GM23338 (cell line): ENCODE results near the gene SLC34A3. TPM values are rescaled to one million over a fixed set of nuclear protein-coding genes. Genes with fewer than 3 reads are reported as not detected.

Experiments used
- ATAC-seq: fragments of 200-7000 bp; cut with Tn5 transposase; 3 replicates; pipeline ENCODE4 v1.9.1; 2020
- DNase-seq: peaks from one replicate; pipeline ENCODE4 v3.0.0-alpha.2; 2015; ENCODE audit warnings: low spot score
- H2AFZ ChIP-seq: fragments of 200-600 bp; sonication (generic); 2 replicates; pipeline ENCODE4 v1.8.0; 2016; ENCODE audit warnings: antibody characterized with exemption, mild to moderate bottlenecking, moderate library complexity
- H3F3A ChIP-seq: fragments of 200-600 bp; sonication (generic); replicated peaks from 2 replicates; pipeline ENCODE4 v1.8.0; 2017; ENCODE audit warnings: antibody characterized with exemption, mixed run types, low read depth
- H3K27ac ChIP-seq: fragments of 200-600 bp; sonication (generic); 2 replicates; pipeline ENCODE4 v1.6.1; 2016; ENCODE audit warnings: low read depth
- H3K27me3 ChIP-seq: fragments of 200-600 bp; sonication (generic); 2 replicates; pipeline ENCODE4 v1.8.0; 2016; ENCODE audit warnings: mild to moderate bottlenecking, mixed run types, moderate library complexity; ENCODE audit not compliant: insufficient read depth
- H3K36me3 ChIP-seq: fragments of 200-600 bp; sonication (generic); 2 replicates; pipeline ENCODE4 v1.8.0; 2016; ENCODE audit warnings: mild to moderate bottlenecking; ENCODE audit not compliant: insufficient read depth
- H3K4me1 ChIP-seq: fragments of 200-600 bp; sonication (generic); 2 replicates; pipeline ENCODE4 v1.8.0; 2016; ENCODE audit warnings: mild to moderate bottlenecking, moderate library complexity; ENCODE audit not compliant: insufficient read depth
- H3K4me2 ChIP-seq: fragments of 200-600 bp; sonication (generic); 2 replicates; pipeline ENCODE4 v1.7.1; 2017; ENCODE audit warnings: mixed run types
- H3K4me3 ChIP-seq: fragments of 200-600 bp; sonication (generic); 2 replicates; pipeline ENCODE4 v1.6.1; 2016; ENCODE audit warnings: mixed run types
- H3K79me2 ChIP-seq: fragments of 200-600 bp; sonication (generic); replicated peaks from 2 replicates; pipeline ENCODE4 v1.8.0; 2017; ENCODE audit warnings: mild to moderate bottlenecking; ENCODE audit not compliant: insufficient read depth
- H3K9me2 ChIP-seq: fragments of 200-600 bp; sonication (generic); 2 replicates; pipeline ENCODE4 v1.8.0; 2017; ENCODE audit not compliant: insufficient read depth
- H4K20me1 ChIP-seq: fragments of 200-600 bp; sonication (generic); replicated peaks from 2 replicates; pipeline ENCODE4 v1.8.0; 2017; ENCODE audit warnings: mild to moderate bottlenecking; ENCODE audit not compliant: insufficient read depth
- H3K27ac Mint-ChIP-seq: 2 replicates; pipeline ENCODE4 v1.8.0; 2020; ENCODE audit warnings: inconsistent platforms, mild to moderate bottlenecking, moderate library complexity, mixed read lengths
- H3K27me3 Mint-ChIP-seq: 3 replicates; pipeline ENCODE4 v1.8.0; 2022; ENCODE audit warnings: low read depth, mild to moderate bottlenecking, moderate library complexity, mixed read lengths, inconsistent platforms; ENCODE audit not compliant: insufficient read depth, poor library complexity
- H3K36me3 Mint-ChIP-seq: 3 replicates; pipeline ENCODE4 v1.8.0; 2021; ENCODE audit warnings: low read depth, mild to moderate bottlenecking, inconsistent platforms, moderate library complexity, mixed read lengths
- H3K4me1 Mint-ChIP-seq: 3 replicates; pipeline ENCODE4 v1.8.0; 2020; ENCODE audit warnings: mild to moderate bottlenecking, inconsistent platforms, mixed read lengths
- H3K4me3 Mint-ChIP-seq: 3 replicates; pipeline ENCODE4 v1.8.0; 2021; ENCODE audit warnings: moderate library complexity, mild to moderate bottlenecking, inconsistent platforms, mixed read lengths
- H3K9me3 Mint-ChIP-seq: 3 replicates; pipeline ENCODE4 v1.8.0; 2020; ENCODE audit warnings: moderate library complexity, mild to moderate bottlenecking, inconsistent platforms, mixed read lengths
- EZH2phosphoT487 ChIP-seq: fragments of 200-600 bp; sonication (generic); IDR thresholded peaks from one replicate; pipeline ENCODE4 v1.8.1; 2018; ENCODE audit warnings: antibody characterized with exemption; ENCODE audit not compliant: unreplicated experiment
- JUNB ChIP-seq: IDR thresholded peaks from one replicate; pipeline ENCODE4 v1.6.1; 2016; ENCODE audit warnings: antibody characterized with exemption; ENCODE audit not compliant: unreplicated experiment
- NANOG ChIP-seq: IDR thresholded peaks from 2 replicates; pipeline ENCODE4 v1.6.1; 2016; ENCODE audit warnings: antibody characterized with exemption, borderline replicate concordance
- STAT1 ChIP-seq: IDR thresholded peaks from one replicate; pipeline ENCODE4 v1.6.1; 2016; ENCODE audit warnings: antibody characterized with exemption; ENCODE audit not compliant: unreplicated experiment
- ZNF114 ChIP-seq: fragments of 250-450 bp; sonication (Bioruptor Pico); IDR thresholded peaks from 2 replicates; pipeline ENCODE4 v1.5.0; 2020; ENCODE audit warnings: mild to moderate bottlenecking, moderate library complexity
- ZNF331 ChIP-seq: fragments of 250-450 bp; sonication (Bioruptor Pico); IDR thresholded peaks from 2 replicates; pipeline ENCODE4 v1.5.0; 2020; ENCODE audit warnings: low read depth, mild to moderate bottlenecking, moderate library complexity
- polyA plus RNA-seq: library from polyadenylated mRNA; unstranded; fragments of >200 nt; fragmentation: Nextera tagmentation; extraction: Ambion mirVana; gene quantifications from 2 replicates; pipeline ENCODE4 v1.2.1, GENCODE V29; 2016
- total RNA-seq: library from RNA; depleted of rRNA; stranded (reverse); fragments of >200 nt; shearing (Covaris generic); gene quantifications from 2 replicates; pipeline ENCODE4 v1.2.3, GENCODE V29; 2014
- TF ChIP-seq, protein P1 (sequence below): IDR thresholded peaks from 2 replicates; pipeline ENCODE4 v1.6.1; 2016; ENCODE audit warnings: antibody characterized with exemption
- TF ChIP-seq, protein P2 (sequence below): fragments of 250-450 bp; sonication (Bioruptor Pico); IDR thresholded peaks from 2 replicates; pipeline ENCODE4 v1.5.0; 2020; ENCODE audit warnings: mild to moderate bottlenecking, moderate library complexity
- TF ChIP-seq, protein P3 (sequence below), 2 experiments: fragments of 200-600 bp in 1 of 2; sonication (generic) in 1 of 2; conservative IDR thresholded peaks; 2 replicates each; pipeline versions ENCODE4 v1.5.1 to v1.6.1; 2016 to 2017; ENCODE audit warnings: antibody characterized with exemption in 2 of 2, low read depth in 2 of 2, mild to moderate bottlenecking in 2 of 2, moderate library complexity in 1 of 2
- TF ChIP-seq, protein P4 (sequence below): IDR thresholded peaks from one replicate; pipeline ENCODE4 v1.6.1; 2018; ENCODE audit warnings: antibody characterized with exemption; ENCODE audit not compliant: unreplicated experiment

The SLC34A3 gene
- total and polyA plus RNA-seq, 2 experiments from 2014 or later: not detected

DNA sequence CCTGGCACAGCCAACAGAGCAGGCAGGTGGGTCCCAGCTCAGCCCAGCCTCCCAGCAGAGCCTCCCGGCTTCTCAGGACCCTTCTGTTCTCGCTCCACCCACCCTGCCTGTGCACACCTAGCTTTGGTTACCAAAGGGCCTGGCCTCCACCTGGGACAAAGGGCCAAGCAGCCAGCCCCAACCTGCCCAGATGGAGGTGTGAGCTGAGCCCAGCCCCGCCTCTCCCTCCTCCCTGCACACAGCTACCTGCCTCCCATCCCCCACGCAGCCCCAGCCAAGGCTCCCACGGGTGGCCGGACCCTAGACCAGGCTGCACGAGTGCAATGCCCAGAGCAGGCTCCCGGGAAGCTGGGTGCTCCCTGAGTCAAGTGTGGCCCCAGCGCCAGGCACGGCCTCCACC lies 35.8 kb upstream of the SLC34A3 start:
- no peaks in the 10 kb centered on the region for H3F3A ChIP-seq
- ATAC-seq (peak; percentile 35), DNase-seq (no peak)
- no peaks in the 10 kb centered on the region for H3K9me2 ChIP-seq
- H3K27me3 Mint-ChIP-seq: peaks cover 6% of the 10 kb centered on the region
- H3K27ac Mint-ChIP-seq: no peak overlapping the region
- no peak overlapping the region for H3K4me2 ChIP-seq
- H3K36me3 Mint-ChIP-seq: peaks cover 5% of the 10 kb centered on the region; the same call in 2 of the 3 replicates
- no peaks in the 10 kb centered on the region for H3K27me3 ChIP-seq
- H3K4me3 Mint-ChIP-seq: no peak overlapping the region
- no peak for TF ChIP-seq EZH2phosphoT487
- no peak for TF ChIP-seq NANOG
- no peak for TF ChIP-seq STAT1
- TF ChIP-seq, protein P1, sequence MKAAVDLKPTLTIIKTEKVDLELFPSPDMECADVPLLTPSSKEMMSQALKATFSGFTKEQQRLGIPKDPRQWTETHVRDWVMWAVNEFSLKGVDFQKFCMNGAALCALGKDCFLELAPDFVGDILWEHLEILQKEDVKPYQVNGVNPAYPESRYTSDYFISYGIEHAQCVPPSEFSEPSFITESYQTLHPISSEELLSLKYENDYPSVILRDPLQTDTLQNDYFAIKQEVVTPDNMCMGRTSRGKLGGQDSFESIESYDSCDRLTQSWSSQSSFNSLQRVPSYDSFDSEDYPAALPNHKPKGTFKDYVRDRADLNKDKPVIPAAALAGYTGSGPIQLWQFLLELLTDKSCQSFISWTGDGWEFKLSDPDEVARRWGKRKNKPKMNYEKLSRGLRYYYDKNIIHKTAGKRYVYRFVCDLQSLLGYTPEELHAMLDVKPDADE: no peak
- TF ChIP-seq JUNB: no peak
- TF ChIP-seq, protein P2, sequence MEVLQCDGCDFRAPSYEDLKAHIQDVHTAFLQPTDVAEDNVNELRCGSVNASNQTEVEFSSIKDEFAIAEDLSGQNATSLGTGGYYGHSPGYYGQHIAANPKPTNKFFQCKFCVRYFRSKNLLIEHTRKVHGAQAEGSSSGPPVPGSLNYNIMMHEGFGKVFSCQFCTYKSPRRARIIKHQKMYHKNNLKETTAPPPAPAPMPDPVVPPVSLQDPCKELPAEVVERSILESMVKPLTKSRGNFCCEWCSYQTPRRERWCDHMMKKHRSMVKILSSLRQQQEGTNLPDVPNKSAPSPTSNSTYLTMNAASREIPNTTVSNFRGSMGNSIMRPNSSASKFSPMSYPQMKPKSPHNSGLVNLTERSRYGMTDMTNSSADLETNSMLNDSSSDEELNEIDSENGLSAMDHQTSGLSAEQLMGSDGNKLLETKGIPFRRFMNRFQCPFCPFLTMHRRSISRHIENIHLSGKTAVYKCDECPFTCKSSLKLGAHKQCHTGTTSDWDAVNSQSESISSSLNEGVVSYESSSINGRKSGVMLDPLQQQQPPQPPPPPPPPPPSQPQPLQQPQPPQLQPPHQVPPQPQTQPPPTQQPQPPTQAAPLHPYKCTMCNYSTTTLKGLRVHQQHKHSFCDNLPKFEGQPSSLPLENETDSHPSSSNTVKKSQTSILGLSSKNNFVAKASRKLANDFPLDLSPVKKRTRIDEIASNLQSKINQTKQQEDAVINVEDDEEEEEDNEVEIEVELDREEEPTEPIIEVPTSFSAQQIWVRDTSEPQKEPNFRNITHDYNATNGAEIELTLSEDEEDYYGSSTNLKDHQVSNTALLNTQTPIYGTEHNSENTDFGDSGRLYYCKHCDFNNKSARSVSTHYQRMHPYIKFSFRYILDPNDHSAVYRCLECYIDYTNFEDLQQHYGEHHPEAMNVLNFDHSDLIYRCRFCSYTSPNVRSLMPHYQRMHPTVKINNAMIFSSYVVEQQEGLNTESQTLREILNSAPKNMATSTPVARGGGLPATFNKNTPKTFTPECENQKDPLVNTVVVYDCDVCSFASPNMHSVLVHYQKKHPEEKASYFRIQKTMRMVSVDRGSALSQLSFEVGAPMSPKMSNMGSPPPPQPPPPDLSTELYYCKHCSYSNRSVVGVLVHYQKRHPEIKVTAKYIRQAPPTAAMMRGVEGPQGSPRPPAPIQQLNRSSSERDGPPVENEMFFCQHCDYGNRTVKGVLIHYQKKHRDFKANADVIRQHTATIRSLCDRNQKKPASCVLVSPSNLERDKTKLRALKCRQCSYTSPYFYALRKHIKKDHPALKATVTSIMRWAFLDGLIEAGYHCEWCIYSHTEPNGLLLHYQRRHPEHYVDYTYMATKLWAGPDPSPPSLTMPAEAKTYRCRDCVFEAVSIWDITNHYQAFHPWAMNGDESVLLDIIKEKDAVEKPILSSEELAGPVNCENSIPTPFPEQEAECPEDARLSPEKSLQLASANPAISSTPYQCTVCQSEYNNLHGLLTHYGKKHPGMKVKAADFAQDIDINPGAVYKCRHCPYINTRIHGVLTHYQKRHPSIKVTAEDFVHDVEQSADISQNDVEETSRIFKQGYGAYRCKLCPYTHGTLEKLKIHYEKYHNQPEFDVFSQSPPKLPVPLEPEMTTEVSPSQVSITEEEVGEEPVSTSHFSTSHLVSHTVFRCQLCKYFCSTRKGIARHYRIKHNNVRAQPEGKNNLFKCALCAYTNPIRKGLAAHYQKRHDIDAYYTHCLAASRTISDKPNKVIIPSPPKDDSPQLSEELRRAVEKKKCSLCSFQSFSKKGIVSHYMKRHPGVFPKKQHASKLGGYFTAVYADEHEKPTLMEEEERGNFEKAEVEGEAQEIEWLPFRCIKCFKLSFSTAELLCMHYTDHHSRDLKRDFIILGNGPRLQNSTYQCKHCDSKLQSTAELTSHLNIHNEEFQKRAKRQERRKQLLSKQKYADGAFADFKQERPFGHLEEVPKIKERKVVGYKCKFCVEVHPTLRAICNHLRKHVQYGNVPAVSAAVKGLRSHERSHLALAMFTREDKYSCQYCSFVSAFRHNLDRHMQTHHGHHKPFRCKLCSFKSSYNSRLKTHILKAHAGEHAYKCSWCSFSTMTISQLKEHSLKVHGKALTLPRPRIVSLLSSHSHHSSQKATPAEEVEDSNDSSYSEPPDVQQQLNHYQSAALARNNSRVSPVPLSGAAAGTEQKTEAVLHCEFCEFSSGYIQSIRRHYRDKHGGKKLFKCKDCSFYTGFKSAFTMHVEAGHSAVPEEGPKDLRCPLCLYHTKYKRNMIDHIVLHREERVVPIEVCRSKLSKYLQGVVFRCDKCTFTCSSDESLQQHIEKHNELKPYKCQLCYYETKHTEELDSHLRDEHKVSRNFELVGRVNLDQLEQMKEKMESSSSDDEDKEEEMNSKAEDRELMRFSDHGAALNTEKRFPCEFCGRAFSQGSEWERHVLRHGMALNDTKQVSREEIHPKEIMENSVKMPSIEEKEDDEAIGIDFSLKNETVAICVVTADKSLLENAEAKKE (CRISPR knock-in tag): no peak
- TF ChIP-seq, protein P3, sequence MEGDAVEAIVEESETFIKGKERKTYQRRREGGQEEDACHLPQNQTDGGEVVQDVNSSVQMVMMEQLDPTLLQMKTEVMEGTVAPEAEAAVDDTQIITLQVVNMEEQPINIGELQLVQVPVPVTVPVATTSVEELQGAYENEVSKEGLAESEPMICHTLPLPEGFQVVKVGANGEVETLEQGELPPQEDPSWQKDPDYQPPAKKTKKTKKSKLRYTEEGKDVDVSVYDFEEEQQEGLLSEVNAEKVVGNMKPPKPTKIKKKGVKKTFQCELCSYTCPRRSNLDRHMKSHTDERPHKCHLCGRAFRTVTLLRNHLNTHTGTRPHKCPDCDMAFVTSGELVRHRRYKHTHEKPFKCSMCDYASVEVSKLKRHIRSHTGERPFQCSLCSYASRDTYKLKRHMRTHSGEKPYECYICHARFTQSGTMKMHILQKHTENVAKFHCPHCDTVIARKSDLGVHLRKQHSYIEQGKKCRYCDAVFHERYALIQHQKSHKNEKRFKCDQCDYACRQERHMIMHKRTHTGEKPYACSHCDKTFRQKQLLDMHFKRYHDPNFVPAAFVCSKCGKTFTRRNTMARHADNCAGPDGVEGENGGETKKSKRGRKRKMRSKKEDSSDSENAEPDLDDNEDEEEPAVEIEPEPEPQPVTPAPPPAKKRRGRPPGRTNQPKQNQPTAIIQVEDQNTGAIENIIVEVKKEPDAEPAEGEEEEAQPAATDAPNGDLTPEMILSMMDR (conservative IDR thresholded peaks at IDR 0.05; ENCODE audit: low read depth in 2 of 2): no peak
- no peak for TF ChIP-seq ZNF114 (CRISPR knock-in tag)
- TF ChIP-seq, protein P4, sequence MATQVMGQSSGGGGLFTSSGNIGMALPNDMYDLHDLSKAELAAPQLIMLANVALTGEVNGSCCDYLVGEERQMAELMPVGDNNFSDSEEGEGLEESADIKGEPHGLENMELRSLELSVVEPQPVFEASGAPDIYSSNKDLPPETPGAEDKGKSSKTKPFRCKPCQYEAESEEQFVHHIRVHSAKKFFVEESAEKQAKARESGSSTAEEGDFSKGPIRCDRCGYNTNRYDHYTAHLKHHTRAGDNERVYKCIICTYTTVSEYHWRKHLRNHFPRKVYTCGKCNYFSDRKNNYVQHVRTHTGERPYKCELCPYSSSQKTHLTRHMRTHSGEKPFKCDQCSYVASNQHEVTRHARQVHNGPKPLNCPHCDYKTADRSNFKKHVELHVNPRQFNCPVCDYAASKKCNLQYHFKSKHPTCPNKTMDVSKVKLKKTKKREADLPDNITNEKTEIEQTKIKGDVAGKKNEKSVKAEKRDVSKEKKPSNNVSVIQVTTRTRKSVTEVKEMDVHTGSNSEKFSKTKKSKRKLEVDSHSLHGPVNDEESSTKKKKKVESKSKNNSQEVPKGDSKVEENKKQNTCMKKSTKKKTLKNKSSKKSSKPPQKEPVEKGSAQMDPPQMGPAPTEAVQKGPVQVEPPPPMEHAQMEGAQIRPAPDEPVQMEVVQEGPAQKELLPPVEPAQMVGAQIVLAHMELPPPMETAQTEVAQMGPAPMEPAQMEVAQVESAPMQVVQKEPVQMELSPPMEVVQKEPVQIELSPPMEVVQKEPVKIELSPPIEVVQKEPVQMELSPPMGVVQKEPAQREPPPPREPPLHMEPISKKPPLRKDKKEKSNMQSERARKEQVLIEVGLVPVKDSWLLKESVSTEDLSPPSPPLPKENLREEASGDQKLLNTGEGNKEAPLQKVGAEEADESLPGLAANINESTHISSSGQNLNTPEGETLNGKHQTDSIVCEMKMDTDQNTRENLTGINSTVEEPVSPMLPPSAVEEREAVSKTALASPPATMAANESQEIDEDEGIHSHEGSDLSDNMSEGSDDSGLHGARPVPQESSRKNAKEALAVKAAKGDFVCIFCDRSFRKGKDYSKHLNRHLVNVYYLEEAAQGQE: no peak
- no peak for TF ChIP-seq ZNF331 (CRISPR knock-in tag)
- peaks cover 45% of the 10 kb centered on the region for H3K79me2 ChIP-seq
- no peaks in the 10 kb centered on the region; the same call in 1 of the 2 replicates for H4K20me1 ChIP-seq
- H3K4me1 Mint-ChIP-seq: peaks cover 16% of the 10 kb centered on the region
- peaks cover 6% of the 10 kb centered on the region; the same call in 1 of the 2 replicates for H3K4me1 ChIP-seq
- no peaks in the 10 kb centered on the region for H3K36me3 ChIP-seq
- H2AFZ ChIP-seq: no peak overlapping the region
- H3K27ac ChIP-seq: no peak overlapping the region
- H3K4me3 ChIP-seq: no peak overlapping the region
- no peaks in the 10 kb centered on the region; the same call in 2 of the 3 replicates for H3K9me3 Mint-ChIP-seq
